ENCODE measurements around the gene MRPS35. TPM values are rescaled to one million over a fixed set of nuclear protein-coding genes. Genes with fewer than 3 reads are reported as not detected.

Gene MRPS35
- total RNA-seq, 1 donor from 2014 or later, result 31.0 TPM

GRCh38 chr12:27685274-27685673 lies 25.4 kb upstream of the MRPS35 start:
- no peak overlapping the region for H3K27ac Mint-ChIP-seq (ENCODE audit: unreplicated experiment)
- no peak for DNase-seq (ENCODE audit: extremely low spot score, unreplicated experiment)
- H3K4me3 Mint-ChIP-seq (ENCODE audit: unreplicated experiment), result no peak overlapping the region
- H3K27me3 Mint-ChIP-seq (ENCODE audit: unreplicated experiment), result no peaks in the 10 kb centered on the region
- no peaks in the 10 kb centered on the region for H3K9me3 Mint-ChIP-seq (ENCODE audit: unreplicated experiment)
- peaks cover 47% of the 10 kb centered on the region for H3K36me3 Mint-ChIP-seq (ENCODE audit: unreplicated experiment)
- no peaks in the 10 kb centered on the region for H3K4me1 Mint-ChIP-seq (ENCODE audit: unreplicated experiment)
- no peak for TF ChIP-seq CTCF (IDR thresholded peaks at IDR 0.05)

GRCh38 chr12:27686147-27686546 lies 24.5 kb upstream of the MRPS35 start:
- H3K27me3 Mint-ChIP-seq (ENCODE audit: unreplicated experiment), result no peaks in the 10 kb centered on the region
- peaks cover 45% of the 10 kb centered on the region for H3K36me3 Mint-ChIP-seq (ENCODE audit: unreplicated experiment)

GRCh38 chr12:27688671-27689070 lies 22.0 kb upstream of the MRPS35 start:
- H3K9me3 Mint-ChIP-seq (ENCODE audit: unreplicated experiment), result no peaks in the 10 kb centered on the region
- H3K4me1 Mint-ChIP-seq (ENCODE audit: unreplicated experiment), result no peaks in the 10 kb centered on the region
- DNase-seq (ENCODE audit: extremely low spot score, unreplicated experiment), result no peak
- H3K27me3 Mint-ChIP-seq (ENCODE audit: unreplicated experiment), result no peaks in the 10 kb centered on the region
- no peak overlapping the region for H3K4me3 Mint-ChIP-seq (ENCODE audit: unreplicated experiment)
- H3K27ac Mint-ChIP-seq (ENCODE audit: unreplicated experiment), result no peak overlapping the region
- peaks cover 46% of the 10 kb centered on the region for H3K36me3 Mint-ChIP-seq (ENCODE audit: unreplicated experiment)
- TF ChIP-seq CTCF (IDR thresholded peaks at IDR 0.05), result no peak

More at GRCh38 chr12:27686147-27686546, 24.5 kb upstream of the MRPS35 start:
- no peak overlapping the region for H3K4me3 Mint-ChIP-seq (ENCODE audit: unreplicated experiment)
- no peak overlapping the region for H3K27ac Mint-ChIP-seq (ENCODE audit: unreplicated experiment)
- H3K9me3 Mint-ChIP-seq (ENCODE audit: unreplicated experiment), result no peaks in the 10 kb centered on the region
- no peaks in the 10 kb centered on the region for H3K4me1 Mint-ChIP-seq (ENCODE audit: unreplicated experiment)
- TF ChIP-seq CTCF (IDR thresholded peaks at IDR 0.05), result no peak
- no peak for DNase-seq (ENCODE audit: extremely low spot score, unreplicated experiment)

GRCh38 chr12:27689558-27690180 lies 21.0 kb upstream of the MRPS35 start:
- TF ChIP-seq CTCF (IDR thresholded peaks at IDR 0.05), result no peak
- no peaks in the 10 kb centered on the region for H3K9me3 Mint-ChIP-seq (ENCODE audit: unreplicated experiment)
- H3K4me3 Mint-ChIP-seq (ENCODE audit: unreplicated experiment), result no peak overlapping the region
- no peak overlapping the region for H3K27ac Mint-ChIP-seq (ENCODE audit: unreplicated experiment)
- H3K27me3 Mint-ChIP-seq (ENCODE audit: unreplicated experiment), result no peaks in the 10 kb centered on the region
- no peaks in the 10 kb centered on the region for H3K4me1 Mint-ChIP-seq (ENCODE audit: unreplicated experiment)
- H3K36me3 Mint-ChIP-seq (ENCODE audit: unreplicated experiment), result peaks cover 51% of the 10 kb centered on the region
- no peak for DNase-seq (ENCODE audit: extremely low spot score, unreplicated experiment)

- Mint-ChIP-seq H3K4me1 (ENCODE audit: unreplicated experiment) (no peaks in the 10 kb centered on the region), H3K9me3 (ENCODE audit: unreplicated experiment) (no peaks in the 10 kb centered on the region), H3K27ac (ENCODE audit: unreplicated experiment) (no peak overlapping the region), H3K36me3 (ENCODE audit: unreplicated experiment) (peaks cover 53% of the 10 kb centered on the region), H3K4me3 (ENCODE audit: unreplicated experiment) (no peak overlapping the region), H3K27me3 (ENCODE audit: unreplicated experiment) (no peaks in the 10 kb centered on the region)
- no peak for DNase-seq (ENCODE audit: extremely low spot score, unreplicated experiment)
- no peak for TF ChIP-seq CTCF (IDR thresholded peaks at IDR 0.05)
Measured at GRCh38 chr12:27693403-27693802, 17.2 kb upstream of the MRPS35 start.

All from osteocyte (in vitro differentiated cells).